Subcutaneous adipose tissue (tissue), 4 donors: ENCODE measurements around the gene LRRIQ3. TPM values are rescaled to one million over a fixed set of nuclear protein-coding genes. Genes with fewer than 3 reads are reported as not detected.

ENCODE experiments used
- total RNA-seq, 4 donors: library from RNA; depleted of rRNA; stranded (reverse); fragments of >200 nt; gene quantifications; one replicate each; pipeline ENCODE4 v1.1.0, GENCODE V29; 2016
- TF ChIP-seq, protein P1 (sequence below): fragments of 450-650 bp; IDR thresholded peaks from one replicate; pipeline ENCODE4 v1.5.1; 2016; ENCODE audit warnings: low read depth, mild to moderate bottlenecking, control low read depth, antibody characterized with exemption, moderate library complexity

The LRRIQ3 gene
- total RNA-seq, 4 donors from 2014 or later = 0.75 to 2.0 (median 1.1) TPM

DNA sequence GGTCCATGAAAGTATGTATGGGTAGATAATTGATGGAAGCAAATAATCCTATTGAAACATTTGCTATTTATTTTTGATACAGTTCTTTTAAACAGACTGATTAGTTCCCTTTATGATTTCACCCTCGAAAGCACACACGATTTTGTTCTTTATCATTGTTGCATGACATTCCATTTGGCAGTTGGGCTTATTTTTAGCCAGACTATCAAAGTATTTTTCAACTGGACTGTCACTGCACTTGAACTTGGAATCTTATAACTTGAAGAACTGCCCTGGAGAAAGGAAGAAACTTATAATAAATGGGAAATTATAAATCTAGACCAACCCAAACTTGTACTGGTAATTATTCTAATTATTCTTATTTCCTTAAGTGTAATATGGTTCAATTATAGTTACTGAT is 37.2 kb upstream of the LRRIQ3 start, which contains the start of gene TNNI3K:
TSS of gene TNNI3K (plus strand) at position 235 of the 400 bp plus-strand sequence. CDS start at position 300, 65 bp downstream.
- TF ChIP-seq, protein P1, sequence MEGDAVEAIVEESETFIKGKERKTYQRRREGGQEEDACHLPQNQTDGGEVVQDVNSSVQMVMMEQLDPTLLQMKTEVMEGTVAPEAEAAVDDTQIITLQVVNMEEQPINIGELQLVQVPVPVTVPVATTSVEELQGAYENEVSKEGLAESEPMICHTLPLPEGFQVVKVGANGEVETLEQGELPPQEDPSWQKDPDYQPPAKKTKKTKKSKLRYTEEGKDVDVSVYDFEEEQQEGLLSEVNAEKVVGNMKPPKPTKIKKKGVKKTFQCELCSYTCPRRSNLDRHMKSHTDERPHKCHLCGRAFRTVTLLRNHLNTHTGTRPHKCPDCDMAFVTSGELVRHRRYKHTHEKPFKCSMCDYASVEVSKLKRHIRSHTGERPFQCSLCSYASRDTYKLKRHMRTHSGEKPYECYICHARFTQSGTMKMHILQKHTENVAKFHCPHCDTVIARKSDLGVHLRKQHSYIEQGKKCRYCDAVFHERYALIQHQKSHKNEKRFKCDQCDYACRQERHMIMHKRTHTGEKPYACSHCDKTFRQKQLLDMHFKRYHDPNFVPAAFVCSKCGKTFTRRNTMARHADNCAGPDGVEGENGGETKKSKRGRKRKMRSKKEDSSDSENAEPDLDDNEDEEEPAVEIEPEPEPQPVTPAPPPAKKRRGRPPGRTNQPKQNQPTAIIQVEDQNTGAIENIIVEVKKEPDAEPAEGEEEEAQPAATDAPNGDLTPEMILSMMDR = no peak

DNA sequence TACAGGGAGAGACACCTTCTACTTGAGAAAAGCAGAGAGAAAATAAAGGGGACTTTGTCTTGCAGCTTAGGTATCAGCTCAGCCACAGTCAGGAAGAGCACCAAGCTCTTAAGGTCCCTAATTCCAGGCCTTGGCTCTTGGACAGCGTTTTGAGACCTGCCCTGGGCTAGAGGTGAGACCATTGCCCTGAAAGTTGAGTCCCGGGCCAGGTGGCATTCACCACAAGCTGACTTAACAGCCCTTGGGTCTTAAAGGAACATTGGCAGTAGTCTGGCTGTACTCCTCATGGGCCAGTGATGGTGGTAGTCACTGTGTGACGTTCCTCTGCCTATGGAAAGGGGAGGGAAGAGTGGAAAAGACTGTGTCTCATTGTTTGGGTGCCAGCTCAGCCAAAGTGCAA is 25.5 kb upstream of the LRRIQ3 start:
- TF ChIP-seq, protein P1 = no peak

DNA sequence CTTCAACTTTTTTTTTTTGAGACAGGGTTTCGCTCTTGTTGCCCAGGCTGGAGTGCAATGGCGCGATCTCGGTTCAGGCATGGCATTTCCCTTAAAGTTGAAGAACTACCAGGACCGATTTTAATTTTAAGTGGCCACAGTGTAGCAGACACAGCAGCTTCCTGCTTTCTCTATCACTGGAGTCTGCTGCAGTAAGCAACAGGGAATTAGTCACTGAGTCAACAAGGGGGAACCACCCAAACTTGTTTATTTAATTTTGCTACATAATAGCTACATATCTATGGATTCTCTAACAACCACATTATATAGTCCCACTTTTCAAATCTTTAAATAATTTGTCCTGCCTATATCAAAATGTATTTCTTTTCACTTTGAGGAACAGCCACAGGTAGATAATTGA is 24.7 kb upstream of the LRRIQ3 start:
- TF ChIP-seq, protein P1 = no peak

DNA sequence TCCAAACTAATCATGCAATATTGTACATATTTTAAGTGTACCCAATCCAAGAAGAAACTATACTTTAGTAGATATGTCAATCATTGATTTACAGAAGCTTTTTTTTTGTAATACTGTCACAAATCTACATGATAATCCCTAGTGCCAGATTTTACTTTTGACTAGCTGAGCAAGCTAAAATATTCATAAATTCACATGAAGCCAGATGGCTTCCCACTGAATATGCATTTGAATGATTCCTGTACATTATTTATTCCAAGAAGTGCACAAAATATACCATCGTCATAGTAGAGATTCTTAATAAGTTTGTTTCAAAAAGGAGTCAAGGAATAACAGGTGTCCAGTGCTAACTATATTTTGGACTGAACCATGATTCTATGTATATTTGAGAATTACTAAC is 17.3 kb upstream of the LRRIQ3 start:
- TF ChIP-seq, protein P1 = no peak

DNA sequence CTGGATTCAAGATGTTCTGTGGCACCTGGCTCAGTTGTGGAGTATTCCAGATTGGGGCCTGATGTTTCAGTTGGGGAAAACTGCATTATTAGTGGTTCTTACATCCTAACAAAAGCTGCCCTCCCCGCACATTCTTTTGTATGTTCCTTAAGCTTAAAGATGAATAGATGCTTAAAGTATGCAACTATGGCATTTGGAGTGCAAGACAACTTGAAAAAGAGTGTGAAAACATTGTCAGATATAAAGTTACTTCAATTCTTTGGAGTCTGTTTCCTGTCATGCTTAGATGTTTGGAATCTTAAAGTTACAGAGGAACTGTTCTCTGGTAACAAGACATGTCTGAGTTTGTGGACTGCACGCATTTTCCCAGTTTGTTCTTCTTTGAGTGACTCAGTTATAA is 7.3 kb upstream of the LRRIQ3 start:
- TF ChIP-seq, protein P1 = no peak

DNA sequence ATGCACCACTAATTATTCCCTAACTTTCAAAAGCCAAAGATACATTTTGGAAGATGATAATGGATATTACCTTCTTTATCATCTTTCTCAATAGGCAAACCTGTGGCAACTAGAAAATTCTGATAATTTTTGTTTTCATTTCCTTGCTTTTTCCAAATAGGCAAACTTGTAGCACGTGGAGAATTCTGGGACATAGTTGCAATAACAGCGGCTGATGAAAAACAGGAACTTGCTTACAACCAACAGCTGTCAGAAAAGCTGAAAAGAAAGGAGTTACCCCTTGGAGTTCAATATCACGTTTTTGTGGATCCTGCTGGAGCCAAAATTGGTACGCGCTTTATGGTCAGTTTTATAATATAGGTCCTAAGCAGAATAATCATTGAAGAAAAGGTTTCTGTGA is 1.5 kb upstream of the LRRIQ3 start:
- TF ChIP-seq, protein P1 = no peak

DNA sequence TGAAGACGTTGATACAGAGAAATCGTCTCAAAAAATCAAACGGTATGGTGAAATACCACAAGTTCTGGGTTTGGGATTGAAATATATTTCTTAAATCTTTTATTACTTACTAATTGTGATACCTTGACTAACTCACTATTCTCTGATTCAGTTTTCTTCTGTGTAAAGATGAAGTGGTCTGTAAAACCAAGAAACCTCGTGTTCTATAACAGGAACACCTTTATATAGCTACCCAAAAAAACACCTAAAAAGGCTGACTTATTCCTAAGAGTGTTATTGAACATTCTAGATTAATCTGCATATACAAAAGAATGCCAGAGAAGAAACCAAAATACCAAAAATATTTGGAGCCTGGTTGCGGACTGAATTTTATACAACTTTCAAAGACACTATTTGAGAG is 721 bp downstream of the LRRIQ3 start:
- TF ChIP-seq, protein P1 = no peak
